ENCODE data around the gene TBC1D25.
A peak's percentile ranks its signal among the peaks of the same experiment; 100 is the strongest.

TBC1D25 gene, protein sequence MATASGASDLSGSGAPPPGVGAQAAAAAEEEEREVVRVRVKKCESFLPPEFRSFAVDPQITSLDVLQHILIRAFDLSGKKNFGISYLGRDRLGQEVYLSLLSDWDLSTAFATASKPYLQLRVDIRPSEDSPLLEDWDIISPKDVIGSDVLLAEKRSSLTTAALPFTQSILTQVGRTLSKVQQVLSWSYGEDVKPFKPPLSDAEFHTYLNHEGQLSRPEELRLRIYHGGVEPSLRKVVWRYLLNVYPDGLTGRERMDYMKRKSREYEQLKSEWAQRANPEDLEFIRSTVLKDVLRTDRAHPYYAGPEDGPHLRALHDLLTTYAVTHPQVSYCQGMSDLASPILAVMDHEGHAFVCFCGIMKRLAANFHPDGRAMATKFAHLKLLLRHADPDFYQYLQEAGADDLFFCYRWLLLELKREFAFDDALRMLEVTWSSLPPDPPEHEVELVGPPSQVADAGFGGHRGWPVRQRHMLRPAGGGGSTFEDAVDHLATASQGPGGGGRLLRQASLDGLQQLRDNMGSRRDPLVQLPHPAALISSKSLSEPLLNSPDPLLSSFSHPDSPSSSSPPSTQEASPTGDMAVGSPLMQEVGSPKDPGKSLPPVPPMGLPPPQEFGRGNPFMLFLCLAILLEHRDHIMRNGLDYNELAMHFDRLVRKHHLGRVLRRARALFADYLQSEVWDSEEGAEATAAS

DNA sequence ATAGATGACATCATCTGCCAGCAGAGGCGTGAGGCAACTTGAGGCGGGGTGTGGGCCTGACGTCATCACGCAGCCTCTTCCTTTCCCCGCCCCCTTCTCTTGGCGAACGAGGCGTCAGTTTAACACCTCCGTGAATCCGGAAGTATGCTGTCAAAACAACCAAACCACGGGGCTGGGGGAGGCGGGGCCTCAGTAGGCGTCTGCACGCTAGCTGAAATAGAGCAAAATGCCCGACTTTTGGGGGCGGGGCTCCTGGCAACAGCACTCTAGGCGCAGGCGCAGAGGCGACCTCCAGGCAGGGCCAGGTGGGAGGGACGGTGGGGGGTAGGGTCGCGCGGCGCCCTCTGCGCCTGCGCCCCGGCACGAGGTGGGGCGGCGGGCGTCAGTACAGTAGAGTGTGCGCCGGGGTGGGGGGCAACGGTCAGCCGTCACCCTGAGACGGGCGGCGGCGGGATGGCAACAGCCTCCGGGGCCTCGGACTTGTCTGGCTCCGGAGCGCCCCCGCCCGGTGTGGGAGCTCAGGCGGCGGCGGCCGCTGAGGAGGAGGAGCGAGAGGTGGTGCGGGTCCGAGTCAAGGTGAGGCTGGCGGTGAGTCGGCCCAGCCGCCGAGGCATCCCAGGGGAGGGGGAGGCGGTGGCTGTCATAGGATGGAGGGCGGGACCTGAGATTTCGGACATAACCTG, at the start of gene TBC1D25:
TBC1D25 (plus strand) TSS at position 370 of the 683 bp plus-strand sequence; CDS start at position 454, 84 bp downstream.
- H3K27me3 ChIP-seq (ENCODE audit: control insufficient read depth, insufficient read depth, low read length), result no peaks in the 10 kb centered on the region
- H3K4me3 ChIP-seq (ENCODE audit: low read depth, low read length), result peak within 1 kb of the TSS; percentile 91
- peak within 1 kb of the TSS; percentile 51 for H3K9ac ChIP-seq (ENCODE audit: low read length)
- H3K27ac ChIP-seq (ENCODE audit: low read depth, low read length), result no peak within 1 kb of the TSS
- peaks cover 8% of the 10 kb centered on the region; the same call in 1 of the 2 replicates for H3K9me3 ChIP-seq (ENCODE audit: control insufficient read depth, insufficient read depth, low read depth, low read length)
- no peaks in the 10 kb centered on the region for H3K4me1 ChIP-seq (ENCODE audit: control insufficient read depth, insufficient read depth, low read length)
- peaks cover 13% of the 10 kb centered on the region for H3K36me3 ChIP-seq (ENCODE audit: control insufficient read depth, insufficient read depth, low read length)

DNA sequence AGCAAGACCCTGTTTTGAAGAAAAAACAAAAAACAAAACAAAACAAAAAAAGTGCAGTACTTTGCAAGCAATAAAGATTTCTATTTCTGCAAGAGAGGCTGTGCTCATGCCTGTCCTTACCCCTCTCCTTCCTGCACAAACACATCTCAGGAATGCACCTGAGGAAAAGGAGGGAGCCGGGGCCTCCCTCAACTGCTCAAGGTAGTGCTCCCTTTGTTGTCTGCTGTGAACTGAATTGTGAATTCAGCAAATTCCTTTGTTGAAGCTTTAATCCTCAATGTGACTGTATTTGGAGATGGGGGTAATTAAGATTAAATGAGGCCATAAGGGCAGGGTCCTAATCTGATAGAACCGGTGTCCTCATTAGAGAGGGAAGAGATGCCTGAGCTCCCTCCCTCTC, 49.6 kb upstream of the TBC1D25 start:
- Histone ChIP-seq H3K4me3 (ENCODE audit: low read depth, low read length) (no peak overlapping the region), H3K27me3 (ENCODE audit: control insufficient read depth, insufficient read depth, low read length) (no peaks in the 10 kb centered on the region), H3K36me3 (ENCODE audit: control insufficient read depth, insufficient read depth, low read length) (peaks cover 17% of the 10 kb centered on the region; the same call in 1 of the 2 replicates), H3K9me3 (ENCODE audit: control insufficient read depth, insufficient read depth, low read depth, low read length) (peaks cover 39% of the 10 kb centered on the region; the same call in 1 of the 2 replicates), H3K9ac (ENCODE audit: low read length) (no peak overlapping the region), H3K4me1 (ENCODE audit: control insufficient read depth, insufficient read depth, low read length) (no peaks in the 10 kb centered on the region), H3K27ac (ENCODE audit: low read depth, low read length) (no peak overlapping the region)

DNA sequence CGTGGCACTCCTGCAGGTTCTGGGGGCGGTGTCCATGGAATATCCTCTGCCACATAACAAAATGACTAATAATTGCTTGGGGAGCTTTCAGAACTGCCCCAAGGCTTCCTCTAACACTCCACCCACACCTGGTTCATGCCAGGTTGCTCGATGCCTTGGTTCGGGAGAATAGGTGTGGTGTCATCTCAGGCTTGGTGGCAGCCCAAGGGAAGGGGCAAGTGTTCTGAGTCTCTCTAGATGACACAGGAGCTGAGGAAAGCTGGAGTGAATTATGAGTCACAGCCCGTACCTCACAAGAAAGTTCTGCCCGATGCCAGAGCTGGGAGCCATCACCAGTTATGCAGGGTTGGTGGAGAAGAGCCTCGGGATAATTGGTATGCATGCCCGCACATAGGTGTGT, 48.9 kb upstream of the TBC1D25 start:
- Histone ChIP-seq H3K27me3 (ENCODE audit: control insufficient read depth, insufficient read depth, low read length) (no peaks in the 10 kb centered on the region), H3K27ac (ENCODE audit: low read depth, low read length) (no peak overlapping the region), H3K4me1 (ENCODE audit: control insufficient read depth, insufficient read depth, low read length) (no peaks in the 10 kb centered on the region), H3K9ac (ENCODE audit: low read length) (no peak overlapping the region), H3K4me3 (ENCODE audit: low read depth, low read length) (no peak overlapping the region), H3K9me3 (ENCODE audit: control insufficient read depth, insufficient read depth, low read depth, low read length) (peaks cover 38% of the 10 kb centered on the region; the same call in 1 of the 2 replicates), H3K36me3 (ENCODE audit: control insufficient read depth, insufficient read depth, low read length) (peaks cover 11% of the 10 kb centered on the region; the same call in 1 of the 2 replicates)

DNA sequence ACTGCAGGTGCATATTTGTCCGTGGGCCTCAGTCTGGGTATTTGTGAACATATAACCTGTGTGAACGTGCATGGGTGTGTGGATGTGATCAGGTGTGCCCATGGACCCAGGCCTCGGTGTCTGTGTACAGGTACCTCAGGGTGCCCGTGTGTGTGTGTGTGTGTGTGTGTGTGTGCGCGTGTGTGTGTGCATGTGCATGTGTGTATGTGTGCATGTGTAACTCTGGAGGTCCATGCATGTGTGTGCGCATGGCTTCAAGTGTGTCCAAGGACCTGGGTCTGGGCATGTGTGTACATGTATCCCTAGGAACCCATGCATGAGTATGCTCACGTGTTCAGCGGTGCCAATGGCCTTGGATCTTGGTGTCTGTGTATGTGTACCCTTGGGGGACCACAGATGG, 47.7 kb upstream of the TBC1D25 start:
- Histone ChIP-seq H3K4me1 (ENCODE audit: control insufficient read depth, insufficient read depth, low read length) (no peaks in the 10 kb centered on the region), H3K36me3 (ENCODE audit: control insufficient read depth, insufficient read depth, low read length) (peaks cover 7% of the 10 kb centered on the region; the same call in 1 of the 2 replicates), H3K27ac (ENCODE audit: low read depth, low read length) (no peak overlapping the region), H3K9me3 (ENCODE audit: control insufficient read depth, insufficient read depth, low read depth, low read length) (peaks cover 38% of the 10 kb centered on the region; the same call in 1 of the 2 replicates), H3K4me3 (ENCODE audit: low read depth, low read length) (no peak overlapping the region), H3K9ac (ENCODE audit: low read length) (no peak overlapping the region), H3K27me3 (ENCODE audit: control insufficient read depth, insufficient read depth, low read length) (no peaks in the 10 kb centered on the region)

DNA sequence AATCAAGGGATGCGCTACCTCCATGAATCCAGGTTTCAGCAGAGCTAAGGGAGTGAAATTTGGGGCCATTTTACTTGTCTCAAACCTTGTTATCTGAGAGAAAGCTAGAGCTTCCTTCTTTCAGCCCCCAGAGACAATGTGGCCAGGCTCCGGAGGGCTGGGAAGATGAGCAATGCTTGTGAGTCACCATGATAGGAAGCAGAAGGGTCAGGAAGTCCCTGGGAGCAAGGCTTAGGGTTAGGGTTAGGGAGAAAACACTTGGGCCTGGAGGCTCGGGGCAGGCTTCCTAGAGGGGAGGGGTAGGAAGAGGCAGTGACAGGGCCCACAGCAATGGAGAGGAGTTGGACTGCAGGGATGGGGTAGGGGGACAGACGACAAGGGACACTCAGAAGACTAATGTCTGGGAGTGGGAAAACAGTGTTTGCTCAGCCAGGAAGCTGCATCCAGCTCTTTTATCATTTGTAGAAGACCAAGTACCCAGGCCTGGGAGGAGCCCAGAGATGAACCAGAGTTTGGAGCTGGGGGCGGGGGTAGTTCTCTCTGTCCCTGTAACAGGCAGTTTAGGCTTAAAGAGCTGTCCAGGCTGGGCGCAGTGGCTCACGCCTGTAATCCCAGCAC, 47.1 kb upstream of the TBC1D25 start:
- Histone ChIP-seq H3K36me3 (ENCODE audit: control insufficient read depth, insufficient read depth, low read length) (peaks cover 2% of the 10 kb centered on the region; the same call in 1 of the 2 replicates), H3K9ac (ENCODE audit: low read length) (no peak overlapping the region), H3K4me3 (ENCODE audit: low read depth, low read length) (no peak overlapping the region), H3K9me3 (ENCODE audit: control insufficient read depth, insufficient read depth, low read depth, low read length) (peaks cover 34% of the 10 kb centered on the region; the same call in 1 of the 2 replicates), H3K4me1 (ENCODE audit: control insufficient read depth, insufficient read depth, low read length) (no peaks in the 10 kb centered on the region), H3K27ac (ENCODE audit: low read depth, low read length) (no peak overlapping the region), H3K27me3 (ENCODE audit: control insufficient read depth, insufficient read depth, low read length) (no peaks in the 10 kb centered on the region)

DNA sequence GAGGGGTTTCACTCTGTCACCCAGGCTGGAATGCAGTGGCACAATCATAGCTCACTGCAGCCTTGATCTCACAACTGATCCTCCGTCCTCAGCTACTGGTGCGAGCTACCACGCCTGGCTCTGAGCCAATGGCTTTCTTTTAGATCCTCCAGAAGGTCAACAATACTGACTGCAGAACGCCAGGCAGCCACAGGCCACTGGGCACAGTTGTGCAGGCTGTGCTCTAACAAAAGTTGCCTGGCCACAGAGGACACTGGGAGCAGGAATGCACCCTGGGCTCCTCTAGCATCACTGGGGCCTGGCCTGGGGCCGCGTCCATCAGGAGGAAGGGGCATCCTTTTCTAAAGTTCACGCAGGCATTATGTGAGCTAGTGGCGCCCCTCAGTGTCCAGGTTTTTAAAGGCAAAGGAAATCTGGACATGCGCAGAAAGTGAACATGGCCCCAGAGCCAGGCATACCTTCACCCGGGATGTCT, 45.6 kb upstream of the TBC1D25 start:
- Histone ChIP-seq H3K36me3 (ENCODE audit: control insufficient read depth, insufficient read depth, low read length) (no peaks in the 10 kb centered on the region), H3K9ac (ENCODE audit: low read length) (no peak overlapping the region), H3K27me3 (ENCODE audit: control insufficient read depth, insufficient read depth, low read length) (no peaks in the 10 kb centered on the region), H3K27ac (ENCODE audit: low read depth, low read length) (no peak overlapping the region), H3K4me3 (ENCODE audit: low read depth, low read length) (no peak overlapping the region), H3K4me1 (ENCODE audit: control insufficient read depth, insufficient read depth, low read length) (no peaks in the 10 kb centered on the region; the same call in 1 of the 2 replicates), H3K9me3 (ENCODE audit: control insufficient read depth, insufficient read depth, low read depth, low read length) (peaks cover 30% of the 10 kb centered on the region; the same call in 1 of the 2 replicates)

DNA sequence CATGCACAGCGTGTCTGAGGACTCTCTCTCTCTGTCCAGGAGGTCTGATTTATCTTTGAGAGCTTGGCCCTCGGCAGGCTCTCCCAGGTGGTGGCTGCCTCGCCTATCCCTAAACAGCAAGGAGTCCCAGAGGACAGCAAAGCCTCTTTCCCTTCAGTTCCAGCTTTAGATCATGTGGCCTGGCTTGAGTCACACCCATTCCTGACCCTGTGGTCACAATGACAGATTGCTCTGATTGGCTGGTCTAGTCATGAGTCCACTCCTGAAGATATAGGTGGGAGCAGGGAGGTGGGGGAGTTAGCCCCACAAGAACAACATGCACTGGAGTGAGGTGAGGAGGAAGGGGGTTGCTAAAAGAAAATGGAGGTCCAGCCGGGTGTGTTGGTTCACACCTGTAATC, 42.9 kb upstream of the TBC1D25 start:
- no peaks in the 10 kb centered on the region; the same call in 1 of the 2 replicates for H3K4me1 ChIP-seq (ENCODE audit: control insufficient read depth, insufficient read depth, low read length)
- H3K27me3 ChIP-seq (ENCODE audit: control insufficient read depth, insufficient read depth, low read length), result no peaks in the 10 kb centered on the region
- H3K36me3 ChIP-seq (ENCODE audit: control insufficient read depth, insufficient read depth, low read length), result no peaks in the 10 kb centered on the region
- no peak overlapping the region for H3K9ac ChIP-seq (ENCODE audit: low read length)
- no peak overlapping the region for H3K27ac ChIP-seq (ENCODE audit: low read depth, low read length)
- H3K9me3 ChIP-seq (ENCODE audit: control insufficient read depth, insufficient read depth, low read depth, low read length), result peaks cover 16% of the 10 kb centered on the region; the same call in 1 of the 2 replicates
- H3K4me3 ChIP-seq (ENCODE audit: low read depth, low read length), result no peak overlapping the region

DNA sequence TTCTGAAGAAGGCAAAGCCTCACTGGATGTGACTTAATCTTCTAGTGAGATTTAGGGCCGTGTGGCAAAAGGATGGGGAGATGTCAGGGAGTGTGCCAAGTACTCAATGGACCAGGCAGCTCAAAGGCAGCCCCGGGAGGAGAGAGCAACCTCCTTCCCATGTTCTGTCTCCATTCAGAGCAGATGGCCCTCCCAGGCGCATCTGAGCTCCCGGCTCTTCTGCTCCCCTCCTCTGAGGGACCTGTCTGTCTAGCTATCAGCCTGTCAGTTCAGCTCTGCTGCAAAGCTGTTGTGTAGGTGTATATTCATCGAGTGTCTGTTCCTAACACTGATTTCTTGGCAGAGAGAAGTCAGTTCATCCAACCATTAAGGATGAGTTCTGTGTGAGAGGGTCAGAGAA, 41.6 kb upstream of the TBC1D25 start:
- H3K4me1 ChIP-seq (ENCODE audit: control insufficient read depth, insufficient read depth, low read length), result no peaks in the 10 kb centered on the region; the same call in 1 of the 2 replicates
- no peaks in the 10 kb centered on the region for H3K27me3 ChIP-seq (ENCODE audit: control insufficient read depth, insufficient read depth, low read length)
- H3K4me3 ChIP-seq (ENCODE audit: low read depth, low read length), result no peak overlapping the region
- H3K9ac ChIP-seq (ENCODE audit: low read length), result no peak overlapping the region
- no peak overlapping the region for H3K27ac ChIP-seq (ENCODE audit: low read depth, low read length)
- H3K9me3 ChIP-seq (ENCODE audit: control insufficient read depth, insufficient read depth, low read depth, low read length), result peaks cover 13% of the 10 kb centered on the region; the same call in 1 of the 2 replicates
- H3K36me3 ChIP-seq (ENCODE audit: control insufficient read depth, insufficient read depth, low read length), result no peaks in the 10 kb centered on the region

DNA sequence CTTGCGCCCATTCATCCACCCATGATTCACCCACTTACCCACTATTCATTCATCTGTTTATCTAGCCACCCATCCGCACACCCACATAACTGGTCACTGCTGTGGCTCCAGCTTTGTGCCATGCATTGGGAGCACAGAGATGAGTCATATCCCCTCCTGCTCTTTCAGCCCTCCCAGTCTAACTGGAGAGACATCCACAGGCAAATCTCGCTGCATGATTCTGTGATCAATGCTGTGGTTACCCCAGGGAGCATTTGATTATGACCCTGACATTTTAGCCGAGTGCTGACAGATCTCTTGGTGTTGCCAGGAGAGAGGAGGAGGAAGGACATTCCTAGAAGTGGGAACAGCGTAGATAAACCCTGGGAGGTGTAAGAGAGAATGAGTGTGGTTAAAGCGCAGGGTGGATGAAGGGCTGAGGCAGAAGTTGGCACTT, 41.1 kb upstream of the TBC1D25 start:
- Histone ChIP-seq H3K9ac (ENCODE audit: low read length) (no peak overlapping the region), H3K27me3 (ENCODE audit: control insufficient read depth, insufficient read depth, low read length) (no peaks in the 10 kb centered on the region), H3K36me3 (ENCODE audit: control insufficient read depth, insufficient read depth, low read length) (no peaks in the 10 kb centered on the region), H3K4me3 (ENCODE audit: low read depth, low read length) (no peak overlapping the region), H3K9me3 (ENCODE audit: control insufficient read depth, insufficient read depth, low read depth, low read length) (peaks cover 15% of the 10 kb centered on the region; the same call in 1 of the 2 replicates), H3K27ac (ENCODE audit: low read depth, low read length) (no peak overlapping the region), H3K4me1 (ENCODE audit: control insufficient read depth, insufficient read depth, low read length) (no peaks in the 10 kb centered on the region; the same call in 1 of the 2 replicates)

DNA sequence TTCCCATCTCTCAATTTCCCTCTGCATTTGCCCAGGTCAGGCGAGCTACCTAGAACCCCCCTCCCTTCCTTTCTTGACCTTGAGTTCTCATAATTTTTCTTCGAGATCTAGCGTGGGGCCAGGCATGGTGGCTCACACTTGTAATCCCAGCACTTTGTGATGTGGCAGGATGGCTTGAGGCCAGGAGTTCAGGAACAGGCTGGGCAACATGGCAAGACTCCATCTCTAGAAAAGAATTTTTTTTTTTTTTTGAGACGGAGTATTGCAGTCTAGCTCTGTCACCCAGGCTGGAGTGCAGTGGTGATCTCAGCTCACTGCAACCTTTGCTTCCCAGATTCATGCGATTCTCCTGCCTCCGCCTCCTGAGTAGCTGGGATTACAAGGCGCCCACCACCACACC, 35.3 kb upstream of the TBC1D25 start:
- Histone ChIP-seq H3K9ac (ENCODE audit: low read length) (no peak overlapping the region), H3K9me3 (ENCODE audit: control insufficient read depth, insufficient read depth, low read depth, low read length) (peaks cover 7% of the 10 kb centered on the region; the same call in 1 of the 2 replicates), H3K27me3 (ENCODE audit: control insufficient read depth, insufficient read depth, low read length) (no peaks in the 10 kb centered on the region), H3K36me3 (ENCODE audit: control insufficient read depth, insufficient read depth, low read length) (no peaks in the 10 kb centered on the region), H3K4me1 (ENCODE audit: control insufficient read depth, insufficient read depth, low read length) (no peaks in the 10 kb centered on the region), H3K4me3 (ENCODE audit: low read depth, low read length) (no peak overlapping the region), H3K27ac (ENCODE audit: low read depth, low read length) (no peak overlapping the region)
